WTC11 (cell line): ENCODE results near the gene RASSF8. TPM values are rescaled to one million over a fixed set of nuclear protein-coding genes. Genes with fewer than 3 reads are reported as not detected.

Source experiments
- ATAC-seq: fragments of 200-7000 bp; cut with Tn5 transposase; 2 replicates; pipeline ENCODE4 v1.10.0; 2021; ENCODE audit warnings: mild to moderate bottlenecking, moderate library complexity
- CTCF ChIA-PET: fragments of 300-600 bp; sonication (Branson Sonifier 250); formaldehyde crosslinking; loops from one replicate; lab custom pipeline; 2021; ENCODE audit warnings: antibody characterized with exemption; lab: Charles Lee
- POLR2A ChIA-PET: fragments of 350-600 bp; sonication (Branson Sonifier 250); formaldehyde crosslinking; loops from one replicate; lab custom pipeline; 2021; ENCODE audit warnings: antibody characterized with exemption; lab: Charles Lee
- DNase-seq: peaks from one replicate; pipeline ENCODE4 v3.0.0; 2021; ENCODE audit warnings: low spot score
- H3K27ac Mint-ChIP-seq: 2 replicates; pipeline ENCODE4 v1.8.0; 2021; ENCODE audit warnings: mixed read lengths
- H3K27me3 Mint-ChIP-seq: 2 replicates; pipeline ENCODE4 v1.8.0; 2021; ENCODE audit warnings: low read depth, mild to moderate bottlenecking, moderate library complexity, mixed read lengths
- H3K36me3 Mint-ChIP-seq: 2 replicates; pipeline ENCODE4 v1.8.0; 2021; ENCODE audit warnings: mixed read lengths
- H3K4me1 Mint-ChIP-seq: 2 replicates; pipeline ENCODE4 v1.8.0; 2022; ENCODE audit warnings: mixed read lengths
- H3K4me3 Mint-ChIP-seq: 2 replicates; pipeline ENCODE4 v1.8.0; 2021; ENCODE audit warnings: mild to moderate bottlenecking, moderate library complexity, mixed read lengths
- H3K9me3 Mint-ChIP-seq: 2 replicates; pipeline ENCODE4 v1.8.0; 2021; ENCODE audit warnings: mixed read lengths
- ARID4B ChIP-seq: sonication (generic); formaldehyde crosslinking; IDR thresholded peaks from 2 replicates; pipeline ENCODE4 v1.8.0; 2023; ENCODE audit warnings: missing genetic modification reagents, mild to moderate bottlenecking, borderline replicate concordance
- ATF3 ChIP-seq: sonication (generic); formaldehyde crosslinking; conservative IDR thresholded peaks from 2 replicates; pipeline ENCODE4 v1.8.1; 2022; ENCODE audit warnings: mild to moderate bottlenecking, missing genetic modification reagents
- GABPB1 ChIP-seq: sonication (generic); formaldehyde crosslinking; IDR thresholded peaks from 2 replicates; pipeline ENCODE4 v1.8.1; 2023; ENCODE audit warnings: mild to moderate bottlenecking, missing genetic modification reagents
- HMGXB4 ChIP-seq: sonication (generic); formaldehyde crosslinking; IDR thresholded peaks from 2 replicates; pipeline ENCODE4 v1.8.1; 2023; ENCODE audit warnings: mild to moderate bottlenecking, moderate library complexity, missing genetic modification reagents
- SP1 ChIP-seq: sonication (generic); formaldehyde crosslinking; conservative IDR thresholded peaks from 2 replicates; pipeline ENCODE4 v1.8.1; 2022; ENCODE audit warnings: missing genetic modification reagents
- STAT6 ChIP-seq: sonication (generic); formaldehyde crosslinking; conservative IDR thresholded peaks from 2 replicates; pipeline ENCODE4 v1.8.1; 2023; ENCODE audit warnings: mild to moderate bottlenecking, low read depth, missing genetic modification reagents, moderate library complexity
- TCF7 ChIP-seq: sonication (generic); formaldehyde crosslinking; IDR thresholded peaks from 2 replicates; pipeline ENCODE4 v1.8.0; 2022; ENCODE audit warnings: mild to moderate bottlenecking, low read depth, missing genetic modification reagents, moderate library complexity
- ZBTB43 ChIP-seq: sonication (generic); formaldehyde crosslinking; IDR thresholded peaks from 2 replicates; pipeline ENCODE4 v1.8.1; 2023; ENCODE audit warnings: mild to moderate bottlenecking, missing genetic modification reagents
- ZNF121 ChIP-seq: sonication (generic); formaldehyde crosslinking; IDR thresholded peaks from 2 replicates; pipeline ENCODE4 v1.8.0; 2023; ENCODE audit warnings: missing genetic modification reagents
- ZNF263 ChIP-seq: sonication (generic); formaldehyde crosslinking; IDR thresholded peaks from 2 replicates; pipeline ENCODE4 v1.8.1; 2022; ENCODE audit warnings: low read depth, mild to moderate bottlenecking, moderate library complexity, missing genetic modification reagents
- ZNF317 ChIP-seq: sonication (generic); formaldehyde crosslinking; IDR thresholded peaks from 2 replicates; pipeline ENCODE4 v1.8.1; 2023; ENCODE audit warnings: low read depth, mild to moderate bottlenecking, moderate library complexity, missing genetic modification reagents, borderline replicate concordance
- ZNF423 ChIP-seq: fragments of 250-450 bp; sonication (Bioruptor Pico); IDR thresholded peaks from 2 replicates; pipeline ENCODE4 v2.1.2; 2022; ENCODE audit warnings: mild to moderate bottlenecking, moderate library complexity
- total RNA-seq: library from RNA; stranded (reverse); gene quantifications from 3 replicates; pipeline ENCODE4 v1.2.3, GENCODE V29; 2021
- TF ChIP-seq, protein P1 (sequence below): sonication (generic); formaldehyde crosslinking; IDR thresholded peaks from 2 replicates; pipeline ENCODE4 v1.8.1; 2022; ENCODE audit warnings: low read depth, missing genetic modification reagents, borderline replicate concordance
- TF ChIP-seq, protein P2 (sequence below): sonication (generic); formaldehyde crosslinking; IDR thresholded peaks from 2 replicates; pipeline ENCODE4 v1.8.0; 2023; ENCODE audit warnings: missing genetic modification reagents
- TF ChIP-seq, protein P3 (sequence below): fragments of 250-450 bp; sonication (Bioruptor Pico); IDR thresholded peaks from 2 replicates; pipeline ENCODE4 v1.8.0; 2021; ENCODE audit warnings: mild to moderate bottlenecking
- TF ChIP-seq, protein P4 (sequence below): sonication (generic); formaldehyde crosslinking; IDR thresholded peaks from 2 replicates; pipeline ENCODE4 v1.8.1; 2022; ENCODE audit warnings: low read depth, mild to moderate bottlenecking, moderate library complexity, missing genetic modification reagents, borderline replicate concordance
- TF ChIP-seq, protein P5 (sequence below): sonication (generic); formaldehyde crosslinking; IDR thresholded peaks from 2 replicates; pipeline ENCODE4 v1.8.1; 2023; ENCODE audit warnings: mild to moderate bottlenecking, missing genetic modification reagents, moderate library complexity

RASSF8 gene
- total RNA-seq, 1 experiment from 2014 or later: 48.6 TPM

- CTCF ChIA-PET: interaction anchor here (0.7 to 1.4 kb wide), 2 partner anchors 48 to 95 kb away, joined by 3 to 4 read pairs; no protein-coding TSS in a partner anchor
- no peak overlapping the region for H3K4me3 Mint-ChIP-seq
- peak overlapping the region; percentile 96 for H3K27ac Mint-ChIP-seq
- no peaks in the 10 kb centered on the region for H3K9me3 Mint-ChIP-seq
- POLR2A ChIA-PET: interaction anchor here (0.7 kb wide), 1 partner anchor 881 kb away, joined by 4 read pairs; no protein-coding TSS in a partner anchor
- ATAC-seq (peak; percentile 33), DNase-seq (no peak)
- H3K36me3 Mint-ChIP-seq: no peaks in the 10 kb centered on the region
- H3K4me1 Mint-ChIP-seq: peaks cover 60% of the 10 kb centered on the region
- H3K27me3 Mint-ChIP-seq: no peaks in the 10 kb centered on the region
- TF ChIP-seq ZNF423 (CRISPR knock-in tag) (no peak), ZBTB43 (CRISPR knock-in tag) (no peak), GABPB1 (no peak), ZNF317 (no peak), ZNF263 (CRISPR knock-in tag) (no peak), ARID4B (CRISPR knock-in tag) (no peak), HMGXB4 (CRISPR knock-in tag) (no peak), ATF3 (no peak), SP1 (CRISPR knock-in tag) (no peak), TCF7 (CRISPR knock-in tag) (no peak), STAT6 (CRISPR knock-in tag) (no peak), ZNF121 (CRISPR knock-in tag) (no peak)
- TF ChIP-seq, protein P1, sequence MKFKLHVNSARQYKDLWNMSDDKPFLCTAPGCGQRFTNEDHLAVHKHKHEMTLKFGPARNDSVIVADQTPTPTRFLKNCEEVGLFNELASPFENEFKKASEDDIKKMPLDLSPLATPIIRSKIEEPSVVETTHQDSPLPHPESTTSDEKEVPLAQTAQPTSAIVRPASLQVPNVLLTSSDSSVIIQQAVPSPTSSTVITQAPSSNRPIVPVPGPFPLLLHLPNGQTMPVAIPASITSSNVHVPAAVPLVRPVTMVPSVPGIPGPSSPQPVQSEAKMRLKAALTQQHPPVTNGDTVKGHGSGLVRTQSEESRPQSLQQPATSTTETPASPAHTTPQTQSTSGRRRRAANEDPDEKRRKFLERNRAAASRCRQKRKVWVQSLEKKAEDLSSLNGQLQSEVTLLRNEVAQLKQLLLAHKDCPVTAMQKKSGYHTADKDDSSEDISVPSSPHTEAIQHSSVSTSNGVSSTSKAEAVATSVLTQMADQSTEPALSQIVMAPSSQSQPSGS (CRISPR knock-in tag): no peak
- TF ChIP-seq, protein P2, sequence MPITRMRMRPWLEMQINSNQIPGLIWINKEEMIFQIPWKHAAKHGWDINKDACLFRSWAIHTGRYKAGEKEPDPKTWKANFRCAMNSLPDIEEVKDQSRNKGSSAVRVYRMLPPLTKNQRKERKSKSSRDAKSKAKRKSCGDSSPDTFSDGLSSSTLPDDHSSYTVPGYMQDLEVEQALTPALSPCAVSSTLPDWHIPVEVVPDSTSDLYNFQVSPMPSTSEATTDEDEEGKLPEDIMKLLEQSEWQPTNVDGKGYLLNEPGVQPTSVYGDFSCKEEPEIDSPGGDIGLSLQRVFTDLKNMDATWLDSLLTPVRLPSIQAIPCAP (CRISPR knock-in tag): no peak
- TF ChIP-seq, protein P3, sequence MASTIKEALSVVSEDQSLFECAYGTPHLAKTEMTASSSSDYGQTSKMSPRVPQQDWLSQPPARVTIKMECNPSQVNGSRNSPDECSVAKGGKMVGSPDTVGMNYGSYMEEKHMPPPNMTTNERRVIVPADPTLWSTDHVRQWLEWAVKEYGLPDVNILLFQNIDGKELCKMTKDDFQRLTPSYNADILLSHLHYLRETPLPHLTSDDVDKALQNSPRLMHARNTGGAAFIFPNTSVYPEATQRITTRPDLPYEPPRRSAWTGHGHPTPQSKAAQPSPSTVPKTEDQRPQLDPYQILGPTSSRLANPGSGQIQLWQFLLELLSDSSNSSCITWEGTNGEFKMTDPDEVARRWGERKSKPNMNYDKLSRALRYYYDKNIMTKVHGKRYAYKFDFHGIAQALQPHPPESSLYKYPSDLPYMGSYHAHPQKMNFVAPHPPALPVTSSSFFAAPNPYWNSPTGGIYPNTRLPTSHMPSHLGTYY (CRISPR knock-in tag): no peak
- TF ChIP-seq, protein P4, sequence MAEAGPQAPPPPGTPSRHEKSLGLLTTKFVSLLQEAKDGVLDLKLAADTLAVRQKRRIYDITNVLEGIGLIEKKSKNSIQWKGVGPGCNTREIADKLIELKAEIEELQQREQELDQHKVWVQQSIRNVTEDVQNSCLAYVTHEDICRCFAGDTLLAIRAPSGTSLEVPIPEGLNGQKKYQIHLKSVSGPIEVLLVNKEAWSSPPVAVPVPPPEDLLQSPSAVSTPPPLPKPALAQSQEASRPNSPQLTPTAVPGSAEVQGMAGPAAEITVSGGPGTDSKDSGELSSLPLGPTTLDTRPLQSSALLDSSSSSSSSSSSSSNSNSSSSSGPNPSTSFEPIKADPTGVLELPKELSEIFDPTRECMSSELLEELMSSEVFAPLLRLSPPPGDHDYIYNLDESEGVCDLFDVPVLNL: no peak
- TF ChIP-seq, protein P5, sequence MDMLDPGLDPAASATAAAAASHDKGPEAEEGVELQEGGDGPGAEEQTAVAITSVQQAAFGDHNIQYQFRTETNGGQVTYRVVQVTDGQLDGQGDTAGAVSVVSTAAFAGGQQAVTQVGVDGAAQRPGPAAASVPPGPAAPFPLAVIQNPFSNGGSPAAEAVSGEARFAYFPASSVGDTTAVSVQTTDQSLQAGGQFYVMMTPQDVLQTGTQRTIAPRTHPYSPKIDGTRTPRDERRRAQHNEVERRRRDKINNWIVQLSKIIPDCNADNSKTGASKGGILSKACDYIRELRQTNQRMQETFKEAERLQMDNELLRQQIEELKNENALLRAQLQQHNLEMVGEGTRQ (CRISPR knock-in tag): no peak
These were observed 38.9 kb downstream of the RASSF8 start for GRCh38 chr12:25997201-25997963.
